ENCODE results near the gene RNF20.

The RNF20 gene

DNA sequence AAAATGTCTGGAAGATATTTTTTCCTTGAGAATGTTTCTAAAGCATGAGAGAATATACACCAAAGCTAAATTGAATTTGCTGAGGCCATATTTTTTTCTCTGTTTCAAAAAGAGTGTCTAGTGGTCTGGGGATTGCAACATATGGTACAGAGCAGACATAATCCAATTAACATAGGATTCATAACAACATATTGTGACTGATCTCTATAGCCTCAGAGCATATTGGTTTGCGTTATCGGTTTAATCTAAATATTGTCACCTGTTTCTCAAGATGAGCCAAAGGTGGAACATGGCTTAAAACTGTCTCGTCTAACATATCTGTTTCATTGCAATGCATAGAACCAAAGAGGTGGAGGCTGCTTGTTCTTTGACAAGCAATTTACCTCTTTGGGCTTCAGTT lies 57.2 kb downstream of the RNF20 start:
- no peak for DNase-seq (ENCODE audit: low spot score)

DNA sequence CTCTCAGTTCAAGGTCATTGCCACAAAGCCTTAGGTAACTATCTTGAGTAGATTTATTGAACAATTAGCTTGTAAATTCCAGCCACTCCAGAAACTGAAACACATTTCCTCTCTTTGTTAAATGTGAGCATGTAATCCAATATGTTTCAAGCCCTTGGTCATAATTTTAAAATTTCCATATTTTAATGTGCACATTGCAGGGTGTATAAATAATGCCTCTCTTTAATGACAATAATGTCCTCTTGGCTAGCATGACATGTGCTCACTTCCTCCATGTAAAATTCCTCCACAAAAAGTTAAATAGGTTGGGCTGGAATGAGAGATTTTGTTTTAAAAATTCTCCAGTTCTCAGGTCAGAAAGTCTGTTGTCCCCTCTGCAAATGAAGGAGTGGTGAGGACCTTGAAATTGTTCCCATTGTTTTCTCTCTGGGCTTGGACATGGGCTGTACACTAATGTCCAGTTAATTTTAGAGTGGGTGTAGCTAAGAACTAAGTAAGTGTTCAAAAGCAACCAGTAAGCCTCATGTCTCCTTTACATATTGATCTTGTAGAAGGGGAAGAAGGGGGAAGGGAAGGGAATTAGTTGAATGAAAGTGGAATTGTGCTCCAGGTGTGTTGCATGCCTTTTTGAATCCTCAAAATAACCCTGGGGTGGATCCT lies 58.3 kb downstream of the RNF20 start:
- no peak for DNase-seq (ENCODE audit: low spot score)

DNA sequence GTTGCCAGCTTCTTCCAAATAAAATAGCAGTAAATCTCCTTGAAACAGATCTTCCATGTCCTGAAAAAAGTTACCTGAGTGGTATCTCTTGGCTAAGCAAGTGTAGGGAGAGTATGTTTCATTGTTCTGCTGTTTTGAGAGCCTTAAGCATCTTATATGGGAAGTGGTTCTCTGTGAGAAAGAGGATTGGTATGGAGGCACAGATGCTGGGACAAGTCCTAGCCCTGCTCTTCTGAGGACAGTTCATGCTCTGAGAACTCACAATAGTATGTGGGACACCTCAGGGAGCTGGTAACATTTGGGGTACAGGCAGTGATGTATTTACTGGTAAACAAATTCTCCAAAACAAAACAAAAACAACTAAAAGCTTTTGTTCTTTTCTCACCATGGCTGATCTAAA lies 59.1 kb downstream of the RNF20 start:
- no peak for DNase-seq (ENCODE audit: low spot score)

DNA sequence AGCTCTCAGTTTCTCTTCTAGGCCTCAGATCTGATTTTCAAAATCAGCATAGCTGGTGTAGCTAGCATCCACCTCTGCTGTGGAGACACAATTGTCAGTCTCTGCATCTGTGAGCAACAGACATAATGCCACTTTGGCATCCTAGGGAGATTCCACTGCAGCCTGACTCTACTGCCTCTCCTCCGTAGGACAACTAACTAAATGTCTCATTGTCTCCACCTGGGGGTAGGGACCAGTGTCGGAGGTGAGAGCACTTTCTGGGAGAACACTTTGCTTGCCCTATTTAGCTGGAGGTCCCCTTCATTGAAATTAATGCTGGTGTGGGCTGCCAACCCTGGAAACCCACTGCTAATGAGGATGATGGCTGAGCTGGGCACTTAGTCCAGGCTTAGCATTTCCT lies 59.7 kb downstream of the RNF20 start:
- no peak for DNase-seq (ENCODE audit: low spot score)

DNA sequence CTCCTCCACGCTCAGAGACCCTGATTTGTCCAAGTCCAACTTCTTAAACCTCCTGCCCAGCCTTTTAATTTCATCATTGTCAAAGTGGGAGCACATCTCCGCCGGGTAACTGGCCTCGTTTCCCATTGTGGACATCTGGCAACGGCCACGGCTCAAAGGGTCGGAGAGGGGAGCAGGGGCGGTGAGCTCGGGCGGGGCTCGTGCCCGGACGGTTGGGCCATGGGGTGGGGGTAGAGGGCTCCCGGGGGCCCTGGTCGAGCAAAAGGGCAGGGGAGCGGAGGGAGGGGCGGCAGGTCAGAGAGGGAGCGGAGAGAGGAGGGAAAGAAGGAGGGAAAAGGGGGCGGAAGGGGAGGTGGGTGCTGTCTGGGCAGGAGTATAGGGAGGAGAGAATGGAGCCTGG lies 61.1 kb downstream of the RNF20 start, which contains the start of gene PPP3R2:
PPP3R2 (minus strand) TSS at position 174 of the 400 bp plus-strand sequence; CDS start at position 126, 48 bp downstream.
- no peak for DNase-seq (ENCODE audit: low spot score)

DNA sequence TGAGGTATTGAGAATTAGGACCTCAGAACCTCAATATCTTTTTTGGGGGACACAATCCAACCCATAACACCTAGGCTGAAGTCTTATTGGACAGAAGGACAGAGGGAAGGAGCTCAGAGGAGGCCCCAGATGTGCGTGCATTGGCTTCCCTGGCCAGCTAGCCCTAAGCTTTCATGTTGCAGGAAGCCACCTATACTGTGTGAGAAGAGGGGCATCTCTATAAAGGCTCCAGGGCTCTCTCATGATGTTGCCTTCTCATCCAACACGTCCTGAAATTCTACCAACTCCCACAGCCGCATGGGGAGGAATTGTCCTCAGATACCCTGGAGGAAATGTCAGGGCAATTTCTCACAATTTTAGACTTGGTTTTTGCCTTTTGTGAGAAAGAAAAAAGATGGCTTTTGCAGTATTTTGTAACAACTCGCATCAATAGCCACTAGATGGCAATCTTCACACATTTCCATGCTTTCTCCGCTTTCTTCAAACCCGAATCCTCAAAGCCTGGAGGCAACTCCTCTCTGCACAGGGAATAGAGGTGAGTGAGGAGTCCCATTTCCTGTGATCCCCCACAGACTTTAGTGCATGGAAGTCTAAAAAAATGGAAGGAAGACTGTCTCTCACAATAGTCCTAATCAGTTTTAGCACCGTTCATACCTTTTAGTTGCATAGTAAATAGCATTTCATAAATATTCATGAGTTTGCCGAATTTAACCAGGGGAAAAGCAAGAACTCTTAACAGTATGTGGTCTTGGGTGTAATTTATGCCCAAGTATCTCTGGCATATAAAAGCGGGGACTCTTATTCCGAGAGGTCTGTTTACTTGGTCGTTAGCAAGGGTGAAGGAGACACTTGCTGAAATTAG lies 68.5 kb downstream of the RNF20 start:
- DNase-seq (ENCODE audit: low spot score), result peak; percentile 75

DNA sequence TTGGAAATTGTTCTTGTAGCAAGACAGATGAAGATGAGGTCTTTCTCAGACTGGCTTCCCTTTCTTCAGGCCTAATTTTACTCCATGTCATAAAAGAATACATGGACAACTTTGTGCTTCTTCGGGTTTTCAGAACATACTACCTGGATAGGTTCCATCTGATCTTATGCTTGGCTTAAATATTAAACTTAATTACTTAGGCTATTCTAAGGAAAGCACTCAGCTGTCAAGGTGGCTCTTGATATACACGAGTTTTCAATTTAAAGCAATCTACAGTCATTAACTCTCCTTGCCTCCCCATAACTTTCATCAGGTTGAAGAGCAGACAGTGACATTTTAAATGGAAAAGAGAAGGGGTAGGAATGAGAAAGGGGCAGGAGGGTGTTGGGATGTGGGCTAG lies 70.6 kb downstream of the RNF20 start:
- DNase-seq (ENCODE audit: low spot score), result no peak

DNA sequence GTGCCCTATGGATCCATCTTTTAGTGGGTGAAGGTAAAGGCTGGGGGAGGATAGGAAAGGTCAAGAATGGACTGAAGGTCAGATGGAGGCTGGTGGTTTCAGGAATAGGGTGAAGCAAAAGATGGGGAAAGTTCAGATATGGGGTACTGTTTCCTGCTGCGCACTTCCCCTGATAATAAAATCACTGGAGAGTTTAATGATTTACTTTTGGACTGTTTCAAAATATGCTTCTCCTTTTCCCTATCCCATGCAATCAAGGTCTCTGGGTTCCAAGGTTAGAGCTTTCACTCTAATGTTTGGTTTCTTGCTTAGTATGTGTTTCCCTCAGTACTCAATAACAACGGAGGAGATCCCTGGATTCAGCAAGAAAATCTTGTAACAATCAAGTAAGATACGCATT lies 71.9 kb downstream of the RNF20 start:
- no peak for DNase-seq (ENCODE audit: low spot score)
